A549 (cell line): ENCODE measurements around the gene SLC17A9.

Experiments
- CTCF ChIP-seq: fragments of >200 bp; sonication (Bioruptor Twin); formaldehyde crosslinking; IDR thresholded peaks from 3 replicates; pipeline ENCODE4 v1.5.1; 2016
- EP300 ChIP-seq, 2 experiments: fragments of >200 bp; sonication (Bioruptor Twin); formaldehyde crosslinking; IDR thresholded peaks; 2 replicates in 1 of 2; 3 replicates in 1 of 2; pipeline ENCODE4 v1.6.1; 2016 to 2017
- PHF8 ChIP-seq: fragments of 200-600 bp; sonication (generic); IDR thresholded peaks from 2 replicates; pipeline ENCODE4 v1.6.1; 2016; ENCODE audit warnings: low read depth, mild to moderate bottlenecking, antibody characterized with exemption, moderate library complexity, borderline replicate concordance
- RNF2 ChIP-seq: fragments of 200-600 bp; sonication (generic); IDR thresholded peaks from 2 replicates; pipeline ENCODE4 v1.6.1; 2016; ENCODE audit warnings: low read depth, mild to moderate bottlenecking, antibody characterized with exemption, moderate library complexity, borderline replicate concordance
- ZFP36 ChIP-seq: fragments of 450-650 bp; IDR thresholded peaks from 2 replicates; pipeline ENCODE4 v1.6.1; 2014; ENCODE audit warnings: borderline replicate concordance; ENCODE audit not compliant: partially characterized antibody

GRCh38 chr20:62998449-62998848 is 45.9 kb downstream of the SLC17A9 start:
- TF ChIP-seq CTCF (no peak), ZFP36 (no peak), RNF2 (no peak), EP300 (IDR thresholded peaks at IDR 0.05) (no peak), PHF8 (no peak)
